ENCODE results near the gene KCNB1.

- TF ChIP-seq YY1 (IDR thresholded peaks at IDR 0.05; ENCODE audit: insufficient read depth, insufficient read length) (no peak), ZNF274 (IDR thresholded peaks at IDR 0.05; ENCODE audit: low read depth, low read length) (no peak), SUZ12 (IDR thresholded peaks at IDR 0.05; ENCODE audit: extremely low read depth, insufficient read depth, insufficient read length) (no peak)
Measured at GRCh38 chr20:49422161-49422560, 60.3 kb downstream of the KCNB1 start.

All from NT2/D1 (cell line).